GM23338 (cell line): ENCODE results near the gene BRI3.

Source experiments
- CTCF ChIP-seq, 2 experiments: fragments of 200-600 bp in 1 of 2; sonication (generic) in 1 of 2; conservative IDR thresholded peaks; 2 replicates each; pipeline versions ENCODE4 v1.5.1 to v1.6.1; 2016 to 2017; ENCODE audit warnings: antibody characterized with exemption in 2 of 2, low read depth in 2 of 2, mild to moderate bottlenecking in 2 of 2, moderate library complexity in 1 of 2
- JUNB ChIP-seq: IDR thresholded peaks from one replicate; pipeline ENCODE4 v1.6.1; 2016; ENCODE audit warnings: antibody characterized with exemption; ENCODE audit not compliant: unreplicated experiment

DNA sequence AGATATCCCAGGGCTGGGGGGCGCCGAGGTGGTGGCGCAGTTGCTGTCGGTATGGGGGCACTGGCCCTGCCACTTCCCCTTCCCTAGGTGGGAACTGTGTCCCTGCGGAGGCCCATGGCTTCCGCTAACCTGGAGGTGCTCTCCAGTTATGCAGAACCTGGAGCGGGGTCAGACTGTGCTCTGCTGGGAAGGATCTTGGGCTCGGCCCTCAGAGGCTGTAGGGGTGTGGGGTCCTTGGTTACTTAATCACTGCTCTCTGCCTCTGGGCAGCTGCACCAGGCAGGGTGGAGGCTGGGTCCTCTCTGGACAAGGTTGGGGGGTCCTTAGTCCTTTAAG, 2.4 kb downstream of the BRI3 start:
- TF ChIP-seq CTCF (conservative IDR thresholded peaks at IDR 0.05; ENCODE audit: low read depth in 2 of 2) = no peak
- TF ChIP-seq JUNB = no peak
